Esophagus squamous epithelium (tissue), 4 donors: ENCODE results near the gene GALNT10.

Source experiments
- POLR2A ChIP-seq, 4 donors: fragments of 450-650 bp; IDR thresholded peaks; one replicate each; pipeline ENCODE4 v1.6.1; 2017; ENCODE audit warnings: antibody characterized with exemption in 4 of 4, mild to moderate bottlenecking in 4 of 4, moderate library complexity in 3 of 4
- TF ChIP-seq, protein P1 (sequence below), 6 experiments: fragments of 450-650 bp in 4 of 6; fragments of 200-600 bp in 2 of 6; sonication (generic) in 2 of 6; IDR thresholded peaks; one replicate each; pipeline ENCODE4 v1.5.1; 2016 to 2019; ENCODE audit warnings: antibody characterized with exemption in 6 of 6, mild to moderate bottlenecking in 4 of 6, moderate library complexity in 4 of 6

DNA sequence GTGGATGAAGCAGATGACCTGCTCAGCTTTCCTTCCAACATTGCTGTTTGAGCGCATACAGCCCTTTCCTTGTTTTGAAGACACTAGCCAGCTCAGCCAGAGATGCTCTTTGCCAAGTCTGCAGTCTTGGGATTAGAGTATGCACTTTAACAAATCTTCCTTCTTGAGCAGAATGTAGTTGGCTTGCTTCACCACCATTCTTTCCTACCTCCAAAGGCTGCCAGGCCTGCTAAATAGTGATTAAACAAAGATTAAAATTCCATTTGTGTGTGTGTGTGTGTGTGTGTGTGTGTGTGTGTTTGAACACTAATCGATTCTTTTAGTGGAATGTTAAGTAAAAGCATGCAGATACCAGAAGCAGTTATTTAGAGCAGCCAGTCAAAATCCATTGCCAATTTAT lies 97.6 kb downstream of the GALNT10 start:
- TF ChIP-seq, protein P1, sequence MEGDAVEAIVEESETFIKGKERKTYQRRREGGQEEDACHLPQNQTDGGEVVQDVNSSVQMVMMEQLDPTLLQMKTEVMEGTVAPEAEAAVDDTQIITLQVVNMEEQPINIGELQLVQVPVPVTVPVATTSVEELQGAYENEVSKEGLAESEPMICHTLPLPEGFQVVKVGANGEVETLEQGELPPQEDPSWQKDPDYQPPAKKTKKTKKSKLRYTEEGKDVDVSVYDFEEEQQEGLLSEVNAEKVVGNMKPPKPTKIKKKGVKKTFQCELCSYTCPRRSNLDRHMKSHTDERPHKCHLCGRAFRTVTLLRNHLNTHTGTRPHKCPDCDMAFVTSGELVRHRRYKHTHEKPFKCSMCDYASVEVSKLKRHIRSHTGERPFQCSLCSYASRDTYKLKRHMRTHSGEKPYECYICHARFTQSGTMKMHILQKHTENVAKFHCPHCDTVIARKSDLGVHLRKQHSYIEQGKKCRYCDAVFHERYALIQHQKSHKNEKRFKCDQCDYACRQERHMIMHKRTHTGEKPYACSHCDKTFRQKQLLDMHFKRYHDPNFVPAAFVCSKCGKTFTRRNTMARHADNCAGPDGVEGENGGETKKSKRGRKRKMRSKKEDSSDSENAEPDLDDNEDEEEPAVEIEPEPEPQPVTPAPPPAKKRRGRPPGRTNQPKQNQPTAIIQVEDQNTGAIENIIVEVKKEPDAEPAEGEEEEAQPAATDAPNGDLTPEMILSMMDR (IDR thresholded peaks at IDR 0.05): no peak
- TF ChIP-seq POLR2A (IDR thresholded peaks at IDR 0.05): no peak
